CD4-positive, alpha-beta T cell treated with Interferon alpha-2 for 1 hour (primary cell): Measurements from ENCODE around the gene TOR4A.
A peak's percentile ranks its signal among the peaks of the same experiment; 100 is the strongest.

ENCODE experiments used
- DNase-seq, 2 donors: peaks; one replicate each; pipeline ENCODE4 v3.0.0-alpha.2; 2020 to 2022

Gene TOR4A

GRCh38 chr9:137295849-137296669 is 18.5 kb downstream of the TOR4A start:
- DNase-seq = no peak

GRCh38 chr9:137296670-137297664 is 19.4 kb downstream of the TOR4A start:
- DNase-seq = no peak

GRCh38 chr9:137297966-137298365 is 20.4 kb downstream of the TOR4A start:
- DNase-seq = no peak

GRCh38 chr9:137298401-137299202 is 21.1 kb downstream of the TOR4A start:
- no peak for DNase-seq

- DNase-seq = no peak
Measured at GRCh38 chr9:137299203-137299565, 21.7 kb downstream of the TOR4A start.

GRCh38 chr9:137299938-137300337 is 22.4 kb downstream of the TOR4A start:
- no peak for DNase-seq

- DNase-seq = no peak
Measured at GRCh38 chr9:137300567-137301080, 23.1 kb downstream of the TOR4A start.

GRCh38 chr9:137301081-137301947 is 23.8 kb downstream of the TOR4A start:
- no peak for DNase-seq

- peak; percentile 88 to 93 for DNase-seq
Measured at GRCh38 chr9:137302118-137302448, 24.6 kb downstream of the TOR4A start, which contains the start of gene NRARP. NRARP (minus strand) TSS chr9:137302271; CDS start chr9:137301928, 343 bp downstream.

GRCh38 chr9:137302449-137303150 is 25.1 kb downstream of the TOR4A start:
- DNase-seq = no peak

GRCh38 chr9:137303151-137303892 is 25.8 kb downstream of the TOR4A start:
- no peak for DNase-seq

- DNase-seq = no peak
Measured at GRCh38 chr9:137303893-137304382, 26.4 kb downstream of the TOR4A start.

GRCh38 chr9:137304383-137305059 is 27.0 kb downstream of the TOR4A start:
- no peak for DNase-seq

GRCh38 chr9:137305060-137305797 is 27.7 kb downstream of the TOR4A start:
- peak; percentile 45 to 58 for DNase-seq

GRCh38 chr9:137305798-137306065 is 28.2 kb downstream of the TOR4A start:
- DNase-seq = no peak

- no peak for DNase-seq
Measured at GRCh38 chr9:137306066-137306849, 28.7 kb downstream of the TOR4A start.

- DNase-seq = no peak
Measured at GRCh38 chr9:137306850-137307254, 29.3 kb downstream of the TOR4A start.
